ENCODE data around the gene FADS3.

The FADS3 gene

DNA sequence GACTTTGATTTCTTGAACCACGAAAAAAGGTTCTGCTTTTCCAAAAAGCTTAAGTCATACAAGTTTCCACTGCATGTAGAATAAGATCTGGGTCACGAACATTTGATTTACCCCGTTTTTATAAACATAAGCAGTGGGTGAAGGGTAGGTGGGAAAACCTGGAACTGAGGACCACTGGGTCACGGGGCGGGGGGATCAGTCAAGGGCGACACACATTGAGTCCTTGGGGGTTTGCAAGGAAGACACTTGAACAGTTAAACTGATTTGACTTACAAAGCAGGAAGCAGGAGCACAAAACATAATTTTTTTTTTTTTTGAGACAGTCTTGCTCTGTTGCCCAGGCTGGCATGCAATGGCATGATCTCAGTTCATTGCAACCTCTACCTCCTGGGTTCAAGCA, 10.9 kb downstream of the FADS3 start:
- H3K27ac ChIP-seq (ENCODE audit: low read depth, low read length) = no peak overlapping the region
- no peaks in the 10 kb centered on the region for H3K4me1 ChIP-seq (ENCODE audit: control insufficient read depth, insufficient read depth, low read length)
- no peaks in the 10 kb centered on the region for H3K27me3 ChIP-seq (ENCODE audit: control insufficient read depth, insufficient read depth, low read length)
- H3K36me3 ChIP-seq (ENCODE audit: control insufficient read depth, insufficient read depth, low read length) = no peaks in the 10 kb centered on the region
- no peak overlapping the region for H3K9ac ChIP-seq (ENCODE audit: low read length)
- no peak overlapping the region for H3K4me3 ChIP-seq (ENCODE audit: low read length)

DNA sequence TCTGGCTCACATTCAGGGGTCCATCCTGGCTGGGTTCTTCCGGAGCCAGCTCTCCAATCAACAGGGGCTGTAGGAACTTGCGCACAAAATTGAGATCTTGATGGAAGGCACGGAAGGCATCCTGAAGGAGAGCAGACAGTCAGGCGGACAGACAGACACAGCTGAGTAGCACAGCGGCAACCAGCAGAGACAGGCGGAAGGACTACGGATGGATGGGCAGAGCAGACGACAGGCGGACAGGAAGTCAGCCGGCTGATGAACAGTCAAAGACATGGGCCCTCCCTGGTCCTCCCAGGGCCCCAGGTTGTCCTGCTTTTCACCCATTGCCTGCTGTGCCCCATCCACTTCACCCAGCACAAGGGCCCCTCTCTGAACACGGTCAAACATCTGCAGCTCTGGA, 11.3 kb downstream of the FADS3 start:
- no peak overlapping the region for H3K9ac ChIP-seq (ENCODE audit: low read length)
- H3K27ac ChIP-seq (ENCODE audit: low read depth, low read length) = no peak overlapping the region
- H3K36me3 ChIP-seq (ENCODE audit: control insufficient read depth, insufficient read depth, low read length) = no peaks in the 10 kb centered on the region
- no peaks in the 10 kb centered on the region for H3K4me1 ChIP-seq (ENCODE audit: control insufficient read depth, insufficient read depth, low read length)
- H3K4me3 ChIP-seq (ENCODE audit: low read length) = peak overlapping the region; percentile 15
- no peaks in the 10 kb centered on the region for H3K27me3 ChIP-seq (ENCODE audit: control insufficient read depth, insufficient read depth, low read length)

DNA sequence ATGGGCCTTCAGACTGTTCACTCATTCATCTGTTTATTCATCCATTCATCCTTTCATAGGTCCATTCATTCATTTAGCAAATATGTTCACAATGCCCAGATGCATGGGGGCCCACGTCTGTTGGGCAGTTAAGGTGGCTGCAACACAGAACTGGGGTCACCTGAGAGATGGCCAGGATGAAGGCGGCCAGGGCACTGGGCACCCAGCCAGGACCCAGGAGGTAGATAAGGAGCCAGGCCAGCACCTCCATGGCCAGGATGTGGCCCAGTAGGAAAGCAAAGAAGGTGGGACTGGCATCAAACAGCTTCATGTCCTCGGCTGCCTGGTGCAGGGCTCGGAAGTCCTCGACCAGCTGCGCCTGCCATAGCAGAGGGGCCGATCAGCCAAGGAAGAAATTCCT, 12.2 kb downstream of the FADS3 start:
- Histone ChIP-seq H3K4me1 (ENCODE audit: control insufficient read depth, insufficient read depth, low read length) (no peaks in the 10 kb centered on the region), H3K9ac (ENCODE audit: low read length) (no peak overlapping the region), H3K27me3 (ENCODE audit: control insufficient read depth, insufficient read depth, low read length) (no peaks in the 10 kb centered on the region), H3K4me3 (ENCODE audit: low read length) (no peak overlapping the region), H3K27ac (ENCODE audit: low read depth, low read length) (no peak overlapping the region), H3K36me3 (ENCODE audit: control insufficient read depth, insufficient read depth, low read length) (no peaks in the 10 kb centered on the region)

DNA sequence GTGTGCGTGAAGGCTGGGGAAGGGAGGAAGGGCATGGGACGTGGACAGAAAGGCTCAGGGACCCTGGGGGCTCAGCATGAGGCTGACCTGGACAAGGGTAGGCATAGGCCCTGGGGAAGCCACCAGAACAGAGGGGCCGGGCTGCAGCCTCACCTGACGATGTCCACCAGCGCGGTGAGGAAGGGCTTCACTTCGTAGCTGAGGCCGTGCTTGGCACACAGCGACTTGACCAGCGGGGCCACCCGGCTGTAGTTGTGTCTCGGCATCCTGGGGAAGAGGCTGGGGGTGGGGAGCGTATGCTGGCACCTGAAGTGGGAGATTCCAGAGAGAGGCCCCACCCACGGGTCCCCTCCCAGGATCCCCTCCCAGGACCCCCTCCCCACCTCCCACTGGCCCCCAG, 15.6 kb downstream of the FADS3 start:
- H3K4me1 ChIP-seq (ENCODE audit: control insufficient read depth, insufficient read depth, low read length) = no peaks in the 10 kb centered on the region
- H3K4me3 ChIP-seq (ENCODE audit: low read length) = no peak overlapping the region
- H3K9ac ChIP-seq (ENCODE audit: low read length) = no peak overlapping the region
- H3K27me3 ChIP-seq (ENCODE audit: control insufficient read depth, insufficient read depth, low read length) = no peaks in the 10 kb centered on the region
- H3K36me3 ChIP-seq (ENCODE audit: control insufficient read depth, insufficient read depth, low read length) = no peaks in the 10 kb centered on the region
- H3K27ac ChIP-seq (ENCODE audit: low read depth, low read length) = no peak overlapping the region

DNA sequence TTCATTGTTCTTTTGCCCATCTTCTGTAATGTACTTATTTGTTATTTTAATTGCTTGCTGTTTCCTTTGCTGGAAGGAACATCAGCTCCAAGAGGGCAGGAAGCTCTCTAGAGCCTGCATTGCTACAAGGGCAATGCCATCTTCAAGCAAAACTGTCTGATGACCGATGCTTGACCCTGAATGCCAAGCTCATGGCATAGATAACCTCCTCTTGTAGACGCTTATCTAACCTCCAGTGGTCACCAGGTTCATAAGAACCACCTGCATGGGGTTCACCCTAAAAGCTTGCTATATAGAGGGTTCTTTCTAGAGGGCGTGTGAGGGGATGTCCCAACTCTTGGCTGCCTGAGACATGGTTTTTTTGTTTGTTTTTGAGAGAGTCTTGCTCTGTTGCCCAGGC, 16.5 kb downstream of the FADS3 start:
- Histone ChIP-seq H3K9ac (ENCODE audit: low read length) (no peak overlapping the region), H3K4me3 (ENCODE audit: low read length) (no peak overlapping the region), H3K4me1 (ENCODE audit: control insufficient read depth, insufficient read depth, low read length) (no peaks in the 10 kb centered on the region), H3K27ac (ENCODE audit: low read depth, low read length) (no peak overlapping the region), H3K36me3 (ENCODE audit: control insufficient read depth, insufficient read depth, low read length) (no peaks in the 10 kb centered on the region), H3K27me3 (ENCODE audit: control insufficient read depth, insufficient read depth, low read length) (no peaks in the 10 kb centered on the region)

DNA sequence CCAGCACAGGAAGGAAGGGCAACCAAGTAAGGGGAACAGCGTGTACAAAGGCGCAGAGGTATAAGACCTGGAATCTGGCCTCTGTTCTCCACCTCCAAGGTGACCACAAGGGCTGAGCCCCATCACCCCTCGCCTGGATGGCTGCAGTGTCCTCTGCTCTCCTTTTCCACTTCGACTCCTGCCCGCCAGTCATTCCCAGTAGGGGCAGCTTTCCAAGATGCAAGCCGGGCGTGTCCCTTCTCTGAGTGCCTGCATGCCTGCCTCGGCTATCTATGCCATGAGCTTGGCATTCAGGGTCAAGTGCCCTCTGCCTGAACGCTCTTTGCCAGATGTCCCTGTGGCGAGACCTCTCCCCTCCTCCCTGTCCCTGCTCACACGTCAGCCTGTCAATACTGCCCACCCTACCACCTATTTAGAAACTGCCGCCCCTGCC, 17.0 kb downstream of the FADS3 start:
- Histone ChIP-seq H3K4me3 (ENCODE audit: low read length) (no peak overlapping the region), H3K27me3 (ENCODE audit: control insufficient read depth, insufficient read depth, low read length) (no peaks in the 10 kb centered on the region), H3K9ac (ENCODE audit: low read length) (no peak overlapping the region), H3K36me3 (ENCODE audit: control insufficient read depth, insufficient read depth, low read length) (no peaks in the 10 kb centered on the region), H3K4me1 (ENCODE audit: control insufficient read depth, insufficient read depth, low read length) (no peaks in the 10 kb centered on the region), H3K27ac (ENCODE audit: low read depth, low read length) (no peak overlapping the region)

DNA sequence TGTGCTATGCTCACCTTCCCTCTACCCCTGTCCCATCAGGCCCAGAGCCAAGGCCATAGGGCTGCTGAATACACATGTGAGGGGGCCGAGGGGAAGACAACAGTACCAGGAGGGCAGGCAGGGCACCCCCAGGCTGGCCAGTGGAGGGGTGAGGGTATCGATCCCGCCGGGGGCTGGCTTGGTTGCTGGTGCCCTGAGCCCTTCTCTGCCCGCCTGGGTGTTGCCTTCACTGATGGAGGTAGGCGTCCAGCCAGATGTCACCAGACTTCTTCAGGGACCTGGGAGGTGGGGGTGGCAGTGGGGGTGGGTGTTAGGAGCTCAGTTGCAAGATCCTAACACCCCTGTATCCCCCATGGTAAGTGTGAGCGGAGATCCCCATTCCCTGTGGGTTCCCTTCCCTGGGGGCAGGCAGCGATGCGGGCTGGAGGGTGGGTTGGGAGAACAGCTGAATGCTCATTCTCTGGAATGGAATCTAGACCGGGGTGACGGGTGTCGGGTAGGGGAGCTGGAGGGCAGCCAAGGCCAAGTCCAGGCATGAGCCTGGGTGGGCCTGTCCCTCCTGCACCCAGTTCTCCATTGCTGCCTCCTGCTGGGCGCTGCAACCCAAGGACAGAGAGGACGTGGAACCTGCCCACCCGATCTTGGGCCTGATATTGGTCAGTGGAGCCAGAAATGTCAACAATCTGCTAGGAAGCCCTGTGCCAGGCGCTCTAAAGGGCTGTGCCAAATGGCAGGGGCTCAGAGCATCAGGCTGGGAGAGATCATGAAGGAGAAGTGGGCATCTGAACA, 17.6 kb downstream of the FADS3 start:
- Histone ChIP-seq H3K9ac (ENCODE audit: low read length) (no peak overlapping the region), H3K4me3 (ENCODE audit: low read length) (no peak overlapping the region), H3K4me1 (ENCODE audit: control insufficient read depth, insufficient read depth, low read length) (no peaks in the 10 kb centered on the region), H3K27ac (ENCODE audit: low read depth, low read length) (no peak overlapping the region), H3K36me3 (ENCODE audit: control insufficient read depth, insufficient read depth, low read length) (no peaks in the 10 kb centered on the region), H3K27me3 (ENCODE audit: control insufficient read depth, insufficient read depth, low read length) (no peaks in the 10 kb centered on the region)

DNA sequence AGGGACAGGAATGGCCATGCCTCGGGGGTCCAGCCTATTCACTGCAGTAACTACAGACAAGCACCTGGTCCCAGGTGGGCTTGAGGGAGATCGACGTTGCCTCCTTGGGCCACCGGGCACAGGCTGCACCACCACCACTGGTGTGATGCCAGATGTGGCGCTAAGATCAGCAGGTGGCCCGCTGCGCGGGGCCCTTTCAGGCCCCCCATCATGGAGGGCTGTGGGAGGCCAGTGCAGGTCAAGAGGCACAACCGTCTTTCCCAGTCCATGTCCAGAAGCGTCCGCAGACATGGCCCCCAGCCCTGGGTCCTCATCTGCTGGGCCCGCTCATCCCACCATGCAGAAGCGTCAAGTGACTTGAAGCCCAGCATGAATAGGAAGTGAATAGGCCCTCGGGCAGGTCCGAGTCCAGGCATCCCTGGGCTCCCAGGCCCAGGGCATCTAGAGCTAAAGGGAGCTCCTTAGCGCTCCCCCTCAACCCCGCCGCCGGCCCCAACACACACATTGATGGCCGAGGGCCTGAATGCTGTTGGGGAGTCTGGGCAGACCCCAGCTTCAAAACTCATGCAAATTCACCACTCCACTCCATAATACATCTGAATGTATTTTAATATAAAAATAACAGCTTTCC, 18.3 kb downstream of the FADS3 start:
- no peaks in the 10 kb centered on the region for H3K36me3 ChIP-seq (ENCODE audit: control insufficient read depth, insufficient read depth, low read length)
- no peak overlapping the region for H3K9ac ChIP-seq (ENCODE audit: low read length)
- H3K4me1 ChIP-seq (ENCODE audit: control insufficient read depth, insufficient read depth, low read length) = no peaks in the 10 kb centered on the region
- no peak overlapping the region for H3K27ac ChIP-seq (ENCODE audit: low read depth, low read length)
- H3K4me3 ChIP-seq (ENCODE audit: low read length) = no peak overlapping the region
- H3K27me3 ChIP-seq (ENCODE audit: control insufficient read depth, insufficient read depth, low read length) = no peaks in the 10 kb centered on the region

DNA sequence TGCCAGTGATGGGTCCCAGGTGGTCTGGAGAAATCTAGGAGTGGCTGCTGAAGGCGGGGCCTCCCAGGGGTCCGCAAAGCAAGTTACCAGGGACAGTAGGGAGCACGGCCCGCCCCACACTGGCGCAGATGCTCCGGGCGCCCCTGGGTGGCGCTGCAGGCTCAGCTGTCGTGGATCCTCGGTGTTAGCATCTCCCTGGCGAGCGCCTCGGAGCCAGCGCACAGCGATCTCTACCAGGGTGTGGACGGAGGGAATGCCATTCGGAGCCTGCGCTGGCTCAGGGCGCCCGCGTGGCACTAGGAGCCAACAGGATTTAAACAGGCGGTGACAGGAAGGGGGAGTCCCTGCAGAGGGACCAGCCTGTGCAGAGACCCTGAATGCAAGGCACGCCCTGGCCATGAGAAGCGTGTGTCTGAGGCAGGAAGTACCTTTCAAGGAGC, 20.2 kb downstream of the FADS3 start:
- peak overlapping the region; percentile 30 for H3K4me3 ChIP-seq (ENCODE audit: low read length)

DNA sequence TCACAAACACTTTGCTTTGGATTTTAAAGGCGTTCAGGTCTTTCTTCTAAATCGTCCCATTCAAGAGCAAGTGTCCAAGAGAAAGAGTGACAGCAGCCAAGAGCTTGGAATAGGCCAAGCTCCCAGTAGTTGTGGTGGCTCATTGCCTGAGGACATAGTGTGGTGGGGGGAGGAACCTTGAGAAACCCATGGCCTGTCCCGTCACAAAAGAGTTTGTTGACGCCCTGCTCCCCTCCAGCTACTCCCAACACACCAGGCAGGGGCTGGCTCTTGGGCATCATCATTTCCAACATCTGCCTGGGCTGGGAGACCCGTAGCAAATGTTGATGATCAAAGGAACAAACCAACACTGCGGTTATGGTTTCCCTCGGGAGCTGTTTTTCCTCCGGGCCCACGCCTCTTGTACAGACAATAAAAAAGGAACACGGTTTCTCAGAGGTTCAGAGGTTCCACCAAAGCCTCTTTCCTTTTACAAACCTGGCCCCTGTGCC, 20.8 kb downstream of the FADS3 start:
- no peaks in the 10 kb centered on the region for H3K27me3 ChIP-seq (ENCODE audit: control insufficient read depth, insufficient read depth, low read length)
- no peak overlapping the region for H3K27ac ChIP-seq (ENCODE audit: low read depth, low read length)
- no peak overlapping the region for H3K4me3 ChIP-seq (ENCODE audit: low read length)
- H3K4me1 ChIP-seq (ENCODE audit: control insufficient read depth, insufficient read depth, low read length) = no peaks in the 10 kb centered on the region
- H3K9ac ChIP-seq (ENCODE audit: low read length) = no peak overlapping the region
- no peaks in the 10 kb centered on the region for H3K36me3 ChIP-seq (ENCODE audit: control insufficient read depth, insufficient read depth, low read length)

More for the DNA sequence above, 20.2 kb downstream of the FADS3 start:
- Histone ChIP-seq H3K9ac (ENCODE audit: low read length) (no peak overlapping the region), H3K4me1 (ENCODE audit: control insufficient read depth, insufficient read depth, low read length) (no peaks in the 10 kb centered on the region), H3K36me3 (ENCODE audit: control insufficient read depth, insufficient read depth, low read length) (no peaks in the 10 kb centered on the region), H3K27me3 (ENCODE audit: control insufficient read depth, insufficient read depth, low read length) (no peaks in the 10 kb centered on the region), H3K27ac (ENCODE audit: low read depth, low read length) (no peak overlapping the region)

DNA sequence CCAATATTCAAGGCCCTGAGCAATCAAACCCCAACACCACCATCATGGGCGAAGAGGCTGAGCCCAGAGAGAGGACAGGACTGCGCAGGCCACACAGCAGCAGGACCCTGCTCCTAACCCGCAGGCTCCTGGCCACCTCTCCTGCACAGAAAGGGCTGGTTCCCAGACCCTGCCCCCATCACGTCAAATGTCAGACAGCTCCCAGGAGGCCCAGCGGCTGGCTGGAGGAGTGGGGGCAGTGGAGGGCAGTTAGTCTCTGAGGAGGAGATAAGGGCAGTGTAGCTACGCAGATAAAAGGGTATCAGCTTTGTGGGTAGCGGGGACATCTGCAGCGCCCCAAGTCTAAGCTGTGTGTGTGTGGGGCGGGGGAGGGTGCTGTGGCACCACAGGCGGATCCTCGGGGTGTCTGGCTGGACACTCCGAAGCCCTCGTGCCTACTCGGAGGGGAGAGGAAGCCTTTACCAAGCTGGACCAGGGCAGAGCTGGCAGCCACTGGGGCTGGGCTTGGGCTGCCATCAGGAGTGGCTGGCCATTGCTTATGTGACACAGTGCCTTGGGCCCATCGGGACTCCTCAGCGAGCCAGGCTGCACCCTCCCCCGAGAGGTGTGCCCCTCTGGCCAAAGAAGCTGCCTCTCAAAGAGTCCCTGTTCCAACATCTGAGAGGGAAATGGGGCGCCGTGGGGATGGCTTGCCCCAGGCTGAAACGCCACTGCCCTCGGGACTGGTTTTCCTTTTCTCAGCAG, 21.5 kb downstream of the FADS3 start:
- no peak overlapping the region for H3K27ac ChIP-seq (ENCODE audit: low read depth, low read length)
- H3K36me3 ChIP-seq (ENCODE audit: control insufficient read depth, insufficient read depth, low read length) = no peaks in the 10 kb centered on the region
- H3K4me3 ChIP-seq (ENCODE audit: low read length) = no peak overlapping the region
- H3K27me3 ChIP-seq (ENCODE audit: control insufficient read depth, insufficient read depth, low read length) = no peaks in the 10 kb centered on the region
- H3K9ac ChIP-seq (ENCODE audit: low read length) = no peak overlapping the region
- H3K4me1 ChIP-seq (ENCODE audit: control insufficient read depth, insufficient read depth, low read length) = no peaks in the 10 kb centered on the region

DNA sequence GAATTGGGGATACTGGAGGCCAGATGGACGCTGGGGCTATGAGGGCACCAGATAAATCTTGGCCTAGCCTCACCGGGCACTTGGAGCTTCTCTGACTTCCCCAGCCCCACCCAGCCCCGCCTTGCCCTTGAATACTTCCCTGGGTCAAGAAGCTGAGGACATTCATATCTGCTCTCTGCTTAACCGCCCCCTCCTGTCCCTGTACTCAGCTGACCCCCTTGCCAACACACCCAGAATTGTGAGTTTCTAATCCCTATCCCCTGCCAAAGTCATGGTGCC, 22.0 kb downstream of the FADS3 start:
- Histone ChIP-seq H3K4me1 (ENCODE audit: control insufficient read depth, insufficient read depth, low read length) (no peaks in the 10 kb centered on the region), H3K36me3 (ENCODE audit: control insufficient read depth, insufficient read depth, low read length) (no peaks in the 10 kb centered on the region), H3K27me3 (ENCODE audit: control insufficient read depth, insufficient read depth, low read length) (no peaks in the 10 kb centered on the region), H3K4me3 (ENCODE audit: low read length) (no peak overlapping the region), H3K27ac (ENCODE audit: low read depth, low read length) (no peak overlapping the region), H3K9ac (ENCODE audit: low read length) (no peak overlapping the region)
